WTC11 (cell line): Measurements from ENCODE around the gene FXYD3. TPM values are rescaled to one million over a fixed set of nuclear protein-coding genes. Genes with fewer than 3 reads are reported as not detected.

Experiments
- ATAC-seq: fragments of 200-7000 bp; cut with Tn5 transposase; 2 replicates; pipeline ENCODE4 v1.10.0; 2021; ENCODE audit warnings: mild to moderate bottlenecking, moderate library complexity
- CTCF ChIA-PET: fragments of 300-600 bp; sonication (Branson Sonifier 250); formaldehyde crosslinking; loops from one replicate; lab custom pipeline; 2021; ENCODE audit warnings: antibody characterized with exemption; lab: Charles Lee
- POLR2A ChIA-PET: fragments of 350-600 bp; sonication (Branson Sonifier 250); formaldehyde crosslinking; loops from one replicate; lab custom pipeline; 2021; ENCODE audit warnings: antibody characterized with exemption; lab: Charles Lee
- DNase-seq: peaks from one replicate; pipeline ENCODE4 v3.0.0; 2021; ENCODE audit warnings: low spot score
- H3K27ac Mint-ChIP-seq: 2 replicates; pipeline ENCODE4 v1.8.0; 2021; ENCODE audit warnings: mixed read lengths
- H3K27me3 Mint-ChIP-seq: 2 replicates; pipeline ENCODE4 v1.8.0; 2021; ENCODE audit warnings: low read depth, mild to moderate bottlenecking, moderate library complexity, mixed read lengths
- H3K36me3 Mint-ChIP-seq: 2 replicates; pipeline ENCODE4 v1.8.0; 2021; ENCODE audit warnings: mixed read lengths
- H3K4me1 Mint-ChIP-seq: 2 replicates; pipeline ENCODE4 v1.8.0; 2022; ENCODE audit warnings: mixed read lengths
- H3K4me3 Mint-ChIP-seq: 2 replicates; pipeline ENCODE4 v1.8.0; 2021; ENCODE audit warnings: mild to moderate bottlenecking, moderate library complexity, mixed read lengths
- H3K9me3 Mint-ChIP-seq: 2 replicates; pipeline ENCODE4 v1.8.0; 2021; ENCODE audit warnings: mixed read lengths
- ATF2 ChIP-seq: sonication (generic); formaldehyde crosslinking; IDR thresholded peaks from 2 replicates; pipeline ENCODE4 v1.8.1; 2022; ENCODE audit warnings: low read depth, missing genetic modification reagents, borderline replicate concordance
- ATF3 ChIP-seq: sonication (generic); formaldehyde crosslinking; conservative IDR thresholded peaks from 2 replicates; pipeline ENCODE4 v1.8.1; 2022; ENCODE audit warnings: mild to moderate bottlenecking, missing genetic modification reagents
- CTCF ChIP-seq: fragments of 200-600 bp; IDR thresholded peaks from 2 replicates; pipeline ENCODE4 v1.8.0; 2022; ENCODE audit warnings: antibody characterized with exemption
- EMX1 ChIP-seq: fragments of 250-450 bp; sonication (Bioruptor Pico); IDR thresholded peaks from 2 replicates; pipeline ENCODE4 v1.8.0; 2021; ENCODE audit warnings: mild to moderate bottlenecking
- FOXP1 ChIP-seq: sonication (generic); formaldehyde crosslinking; IDR thresholded peaks from 2 replicates; pipeline ENCODE4 v1.8.0; 2022; ENCODE audit warnings: missing genetic modification reagents, mild to moderate bottlenecking, moderate library complexity, borderline replicate concordance
- HMGA2 ChIP-seq: fragments of 250-450 bp; sonication (Bioruptor Pico); IDR thresholded peaks from 2 replicates; pipeline ENCODE4 v1.4.0; 2021; ENCODE audit warnings: mild to moderate bottlenecking, moderate library complexity
- SP1 ChIP-seq: sonication (generic); formaldehyde crosslinking; conservative IDR thresholded peaks from 2 replicates; pipeline ENCODE4 v1.8.1; 2022; ENCODE audit warnings: missing genetic modification reagents
- TEAD1 ChIP-seq: sonication (generic); formaldehyde crosslinking; IDR thresholded peaks from 2 replicates; pipeline ENCODE4 v1.8.0; 2022; ENCODE audit warnings: mild to moderate bottlenecking, missing genetic modification reagents
- USF1 ChIP-seq: sonication (generic); formaldehyde crosslinking; IDR thresholded peaks from 2 replicates; pipeline ENCODE4 v1.8.0; 2022; ENCODE audit warnings: mild to moderate bottlenecking, missing genetic modification reagents
- ZNF121 ChIP-seq: sonication (generic); formaldehyde crosslinking; IDR thresholded peaks from 2 replicates; pipeline ENCODE4 v1.8.0; 2023; ENCODE audit warnings: missing genetic modification reagents
- ZNF396 ChIP-seq: fragments of 250-450 bp; sonication (Bioruptor Pico); IDR thresholded peaks from 2 replicates; pipeline ENCODE4 v1.8.0; 2021; ENCODE audit warnings: mild to moderate bottlenecking, moderate library complexity, borderline replicate concordance
- ZNF423 ChIP-seq: fragments of 250-450 bp; sonication (Bioruptor Pico); IDR thresholded peaks from 2 replicates; pipeline ENCODE4 v2.1.2; 2022; ENCODE audit warnings: mild to moderate bottlenecking, moderate library complexity
- ZNF671 ChIP-seq: fragments of 250-450 bp; sonication (Bioruptor Pico); IDR thresholded peaks from 2 replicates; pipeline ENCODE4 v1.8.0; 2021; ENCODE audit warnings: mild to moderate bottlenecking
- total RNA-seq: library from RNA; stranded (reverse); gene quantifications from 3 replicates; pipeline ENCODE4 v1.2.3, GENCODE V29; 2021
- TF ChIP-seq, protein P1 (sequence below): sonication (generic); formaldehyde crosslinking; IDR thresholded peaks from 2 replicates; pipeline ENCODE4 v1.8.1; 2023; ENCODE audit warnings: mild to moderate bottlenecking, moderate library complexity, missing genetic modification reagents

The FXYD3 gene
- total RNA-seq, 1 experiment from 2014 or later: 1.8 TPM

DNA sequence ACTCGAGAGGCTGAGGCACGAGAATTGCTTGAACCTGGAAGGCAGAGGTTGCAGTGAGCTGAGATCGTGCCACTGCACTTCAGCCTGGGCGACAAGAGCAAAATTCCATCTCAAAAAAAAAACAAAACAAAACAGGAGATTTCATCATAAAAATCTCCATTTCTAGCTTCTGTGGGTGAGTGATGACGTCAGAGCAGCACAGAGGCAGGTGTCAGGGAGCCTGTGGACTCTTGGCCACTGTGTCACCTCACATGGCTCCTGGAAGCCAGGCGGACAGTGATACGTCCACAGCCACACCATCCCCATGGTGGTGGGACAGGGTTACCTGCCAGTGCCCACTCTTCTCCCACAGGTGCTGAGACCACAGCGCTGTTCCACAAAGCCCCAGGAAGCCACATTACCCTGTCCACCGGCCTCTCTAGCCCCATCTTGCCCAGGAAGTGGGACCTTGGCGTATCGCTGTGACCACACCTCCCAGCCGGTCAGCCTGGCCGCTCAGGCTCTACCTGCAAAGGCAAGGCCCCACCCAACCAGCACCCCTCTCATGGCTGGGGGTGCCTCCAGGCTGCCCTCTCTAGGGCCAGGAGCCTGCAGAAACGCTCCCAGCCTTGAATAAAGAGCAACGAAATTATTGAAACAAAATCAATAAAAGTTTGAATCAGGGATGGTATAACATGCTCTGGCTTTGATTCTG, 2.5 kb upstream of the FXYD3 start:
- Mint-ChIP-seq H3K36me3 (no peaks in the 10 kb centered on the region), H3K27ac (peak overlapping the region; percentile 70; the same call in 1 of the 2 replicates), H3K4me3 (no peak overlapping the region), H3K27me3 (peaks cover 3% of the 10 kb centered on the region), H3K9me3 (no peaks in the 10 kb centered on the region), H3K4me1 (peaks cover 40% of the 10 kb centered on the region)
- ATAC-seq (peak; percentile 40), DNase-seq (peak; percentile 56)
- CTCF ChIA-PET: interaction anchor here (1.0 to 3.1 kb wide), 3 partner anchors 21 to 46 kb away, joined by 4 to 19 read pairs (median 14); partner anchors contain the start of gene LGI4
- TF ChIP-seq FOXP1 (CRISPR knock-in tag): no peak
- no peak for TF ChIP-seq USF1
- no peak for TF ChIP-seq ZNF423 (CRISPR knock-in tag)
- POLR2A ChIA-PET: interaction anchor here (0.6 kb wide), 1 partner anchor 16 kb away, joined by 4 read pairs; no protein-coding TSS in a partner anchor

- DNase-seq (peak; percentile 92), ATAC-seq (peak; percentile 82)
- POLR2A ChIA-PET: interaction anchor here (1.5 kb wide), 1 partner anchor 28 kb away, joined by 3 read pairs; the partner anchor contains the start of gene FXYD7
- Mint-ChIP-seq H3K9me3 (no peaks in the 10 kb centered on the region), H3K4me3 (peak overlapping the region; percentile 65), H3K27ac (no peak overlapping the region), H3K4me1 (peaks cover 46% of the 10 kb centered on the region), H3K36me3 (no peaks in the 10 kb centered on the region), H3K27me3 (peaks cover 3% of the 10 kb centered on the region)
- no peak for TF ChIP-seq ZNF671 (CRISPR knock-in tag)
- no peak for TF ChIP-seq ATF2
- no peak for TF ChIP-seq HMGA2
- TF ChIP-seq, protein P1, sequence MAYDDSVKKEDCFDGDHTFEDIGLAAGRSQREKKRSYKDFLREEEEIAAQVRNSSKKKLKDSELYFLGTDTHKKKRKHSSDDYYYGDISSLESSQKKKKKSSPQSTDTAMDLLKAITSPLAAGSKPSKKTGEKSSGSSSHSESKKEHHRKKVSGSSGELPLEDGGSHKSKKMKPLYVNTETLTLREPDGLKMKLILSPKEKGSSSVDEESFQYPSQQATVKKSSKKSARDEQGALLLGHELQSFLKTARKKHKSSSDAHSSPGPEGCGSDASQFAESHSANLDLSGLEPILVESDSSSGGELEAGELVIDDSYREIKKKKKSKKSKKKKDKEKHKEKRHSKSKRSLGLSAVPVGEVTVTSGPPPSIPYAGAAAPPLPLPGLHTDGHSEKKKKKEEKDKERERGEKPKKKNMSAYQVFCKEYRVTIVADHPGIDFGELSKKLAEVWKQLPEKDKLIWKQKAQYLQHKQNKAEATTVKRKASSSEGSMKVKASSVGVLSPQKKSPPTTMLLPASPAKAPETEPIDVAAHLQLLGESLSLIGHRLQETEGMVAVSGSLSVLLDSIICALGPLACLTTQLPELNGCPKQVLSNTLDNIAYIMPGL (CRISPR knock-in tag): peak; percentile 53; the same call in 1 of the 2 replicates
- no peak for TF ChIP-seq ZNF121 (CRISPR knock-in tag)
- peak; percentile 58; the same call in 1 of the 2 replicates for TF ChIP-seq TEAD1 (CRISPR knock-in tag)
- peak; percentile 99 for TF ChIP-seq CTCF
- no peak for TF ChIP-seq EMX1
- no peak for TF ChIP-seq ATF3 (CRISPR knock-in tag)
- no peak for TF ChIP-seq ZNF396 (CRISPR knock-in tag)
- TF ChIP-seq SP1 (CRISPR knock-in tag): peak; percentile 53
- CTCF ChIA-PET: interaction anchor here (0.6 to 3.4 kb wide), 34 partner anchors 8 to 188 kb away, joined by 3 to 61 read pairs (median 5); partner anchors contain the start of genes FXYD5, FXYD7, LGI4 and USF2
Measured at GRCh38 chr19:35114353-35115176, 1.1 kb upstream of the FXYD3 start.
